ENCODE data around the gene MYO5A. TPM values are rescaled to one million over a fixed set of nuclear protein-coding genes. Genes with fewer than 3 reads are reported as not detected.

MYO5A gene
- total RNA-seq, 4 donors from 2014 or later: 10.9 to 151 (median 17.0) TPM

GRCh38 chr15:52415628-52416027, 113.1 kb downstream of the MYO5A start:
- H3K9me3 ChIP-seq: no peaks in the 10 kb centered on the region
- H3K27ac ChIP-seq: no peak overlapping the region
- H3K36me3 ChIP-seq: no peaks in the 10 kb centered on the region
- no peaks in the 10 kb centered on the region for H3K27me3 ChIP-seq
- in situ Hi-C loops (cut with MboI; ENCODE audit: low pct_ligation_motif_present in 1 of 4, low pct_unique_long_range_greater_than_20kb in 1 of 4, low sequenced_read_pairs in 3 of 4): no loop called here
- no peak for DNase-seq
- 67 to 90% methylated on average over 2 of the region's 2 CpGs for WGBS, 2 donors (ENCODE audit: low coverage in 1 of 2)
- H3K4me3 ChIP-seq: no peak overlapping the region
- TF ChIP-seq POLR2A (IDR thresholded peaks at IDR 0.05) (no peak), EP300 (IDR thresholded peaks at IDR 0.05; ENCODE audit: low read depth) (no peak), CTCF (IDR thresholded peaks at IDR 0.05) (no peak), POLR2AphosphoS5 (IDR thresholded peaks at IDR 0.05) (no peak)
- intact Hi-C loops (cut with DNase I; ENCODE audit: low total_unique reads): no loop called here
- no peaks in the 10 kb centered on the region for H3K4me1 ChIP-seq

- WGBS, 2 donors (ENCODE audit: low coverage in 1 of 2): 91 to 100% methylated on average over 4 to 6 of the region's 6 CpGs
- H3K36me3 ChIP-seq: no peaks in the 10 kb centered on the region
- H3K27me3 ChIP-seq: no peaks in the 10 kb centered on the region
- no peak for TF ChIP-seq POLR2A (IDR thresholded peaks at IDR 0.05)
- no peak for TF ChIP-seq POLR2AphosphoS5 (IDR thresholded peaks at IDR 0.05)
- no peak for TF ChIP-seq CTCF (IDR thresholded peaks at IDR 0.05)
- TF ChIP-seq EP300 (IDR thresholded peaks at IDR 0.05; ENCODE audit: low read depth): no peak
- intact Hi-C loops (cut with DNase I; ENCODE audit: low total_unique reads) (no loop called here), in situ Hi-C loops (cut with MboI; ENCODE audit: low pct_ligation_motif_present in 1 of 4, low pct_unique_long_range_greater_than_20kb in 1 of 4, low sequenced_read_pairs in 3 of 4) (no loop called here)
- H3K9me3 ChIP-seq: no peaks in the 10 kb centered on the region
- H3K27ac ChIP-seq: no peak overlapping the region
- no peak overlapping the region for H3K4me3 ChIP-seq
- no peaks in the 10 kb centered on the region for H3K4me1 ChIP-seq
- DNase-seq: no peak
Observed at GRCh38 chr15:52414936-52415335, 113.7 kb downstream of the MYO5A start.

- Histone ChIP-seq H3K27me3 (no peaks in the 10 kb centered on the region), H3K4me3 (no peak overlapping the region), H3K36me3 (peaks cover 0 to 3% (median 0%) of the 10 kb centered on the region in 4 donors), H3K9me3 (no peaks in the 10 kb centered on the region), H3K27ac (no peak overlapping the region), H3K4me1 (no peaks in the 10 kb centered on the region)
- WGBS, 2 donors (ENCODE audit: low coverage in 1 of 2): 96% methylated on average over 1 of the region's 1 CpG; no CpG with 5 or more reads in 1 of the 2 donors
- no peak for DNase-seq
- intact Hi-C loops (cut with DNase I; ENCODE audit: low total_unique reads) (no loop called here), in situ Hi-C loops (cut with MboI; ENCODE audit: low pct_ligation_motif_present in 1 of 4, low pct_unique_long_range_greater_than_20kb in 1 of 4, low sequenced_read_pairs in 3 of 4) (no loop called here)
- TF ChIP-seq CTCF (IDR thresholded peaks at IDR 0.05) (no peak), POLR2A (IDR thresholded peaks at IDR 0.05) (no peak)
Observed at GRCh38 chr15:52408823-52409222, 119.9 kb downstream of the MYO5A start.

- intact Hi-C loops (cut with DNase I; ENCODE audit: low total_unique reads): no loop called here
- in situ Hi-C loops (cut with MboI; ENCODE audit: low pct_ligation_motif_present in 1 of 4, low pct_unique_long_range_greater_than_20kb in 1 of 4, low sequenced_read_pairs in 3 of 4): no loop called here
- H3K36me3 ChIP-seq: peaks cover 0 to 3% (median 0%) of the 10 kb centered on the region in 4 donors
- TF ChIP-seq POLR2A (IDR thresholded peaks at IDR 0.05) (no peak), EP300 (IDR thresholded peaks at IDR 0.05; ENCODE audit: low read depth) (no peak), CTCF (IDR thresholded peaks at IDR 0.05) (no peak), POLR2AphosphoS5 (IDR thresholded peaks at IDR 0.05) (no peak)
- H3K9me3 ChIP-seq: no peaks in the 10 kb centered on the region
- H3K27me3 ChIP-seq: no peaks in the 10 kb centered on the region
- H3K4me3 ChIP-seq: no peak overlapping the region
- H3K4me1 ChIP-seq: no peaks in the 10 kb centered on the region
- no peak for DNase-seq
- H3K27ac ChIP-seq: no peak overlapping the region
Observed at GRCh38 chr15:52407374-52407773, 121.3 kb downstream of the MYO5A start.

Data from transverse colon (tissue), 4 donors.